Measurements from ENCODE around the gene AZGP1. TPM values are rescaled to one million over a fixed set of nuclear protein-coding genes. Genes with fewer than 3 reads are reported as not detected.

Gene AZGP1
- total RNA-seq = not detected

- no peak within 1 kb of the TSS for H3K27ac ChIP-seq
- no peaks in the 10 kb centered on the region for H3K4me1 ChIP-seq
- intact Hi-C loops (cut with DNase I; ENCODE audit: low total_unique reads) = no loop called here
- H3K36me3 ChIP-seq = no peaks in the 10 kb centered on the region
- TF ChIP-seq CTCF (IDR thresholded peaks at IDR 0.05) (no peak), POLR2A (IDR thresholded peaks at IDR 0.05) (no peak)
- H3K27me3 ChIP-seq = no peaks in the 10 kb centered on the region
- no peak for DNase-seq
- no peaks in the 10 kb centered on the region for H3K9me3 ChIP-seq
- H3K4me3 ChIP-seq = no peak within 1 kb of the TSS
Measured at GRCh38 chr7:99975782-99976521, at the start of gene AZGP1. Gene AZGP1 (minus strand): TSS chr7:99976031. CDS start chr7:99976020, 11 bp downstream.

GRCh38 chr7:100024020-100024619, 48.3 kb upstream of the AZGP1 start:
- TF ChIP-seq POLR2A (IDR thresholded peaks at IDR 0.05) = no peak
- TF ChIP-seq CTCF (IDR thresholded peaks at IDR 0.05) = no peak
- no peaks in the 10 kb centered on the region for H3K27me3 ChIP-seq
- no peaks in the 10 kb centered on the region for H3K36me3 ChIP-seq
- DNase-seq = no peak
- intact Hi-C loops (cut with DNase I; ENCODE audit: low total_unique reads) = no loop called here
- no peaks in the 10 kb centered on the region for H3K9me3 ChIP-seq
- H3K4me1 ChIP-seq = no peaks in the 10 kb centered on the region
- H3K27ac ChIP-seq = no peak overlapping the region
- H3K4me3 ChIP-seq = no peak overlapping the region

GRCh38 chr7:100023526-100023925, 47.7 kb upstream of the AZGP1 start:
- Histone ChIP-seq H3K27ac (no peak overlapping the region), H3K36me3 (no peaks in the 10 kb centered on the region), H3K4me1 (no peaks in the 10 kb centered on the region), H3K9me3 (no peaks in the 10 kb centered on the region), H3K4me3 (no peak overlapping the region), H3K27me3 (no peaks in the 10 kb centered on the region)
- TF ChIP-seq CTCF (IDR thresholded peaks at IDR 0.05) (no peak), POLR2A (IDR thresholded peaks at IDR 0.05) (no peak)
- no peak for DNase-seq
- intact Hi-C loops (cut with DNase I; ENCODE audit: low total_unique reads) = no loop called here

- Histone ChIP-seq H3K4me1 (no peaks in the 10 kb centered on the region), H3K4me3 (no peak overlapping the region), H3K9me3 (no peaks in the 10 kb centered on the region), H3K27me3 (no peaks in the 10 kb centered on the region), H3K36me3 (no peaks in the 10 kb centered on the region), H3K27ac (no peak overlapping the region)
- TF ChIP-seq POLR2A (IDR thresholded peaks at IDR 0.05) = no peak
- TF ChIP-seq CTCF (IDR thresholded peaks at IDR 0.05) = no peak
- intact Hi-C loops (cut with DNase I; ENCODE audit: low total_unique reads) = no loop called here
- DNase-seq = no peak
Measured at GRCh38 chr7:100022621-100023020, 46.8 kb upstream of the AZGP1 start.

GRCh38 chr7:100021297-100021696, 45.5 kb upstream of the AZGP1 start:
- H3K27ac ChIP-seq = no peak overlapping the region
- H3K9me3 ChIP-seq = no peaks in the 10 kb centered on the region
- TF ChIP-seq CTCF (IDR thresholded peaks at IDR 0.05) (no peak), POLR2A (IDR thresholded peaks at IDR 0.05) (no peak)

More at GRCh38 chr7:100021297-100021696, 45.5 kb upstream of the AZGP1 start:
- DNase-seq = no peak
- no peak overlapping the region for H3K4me3 ChIP-seq
- intact Hi-C loops (cut with DNase I; ENCODE audit: low total_unique reads) = no loop called here
- peaks cover 0 to 8% of the 10 kb centered on the region in 2 donors for H3K4me1 ChIP-seq
- no peaks in the 10 kb centered on the region for H3K36me3 ChIP-seq
- no peaks in the 10 kb centered on the region for H3K27me3 ChIP-seq

All from uterus (tissue), 4 donors.